CD4-positive, alpha-beta T cell treated with Interleukin-15 for 4 hours (primary cell): ENCODE data around the gene UBE2Q1.

Experiments
- DNase-seq: peaks from one replicate; pipeline ENCODE4 v3.0.0-alpha.2; 2020; ENCODE audit warnings: low spot score

The UBE2Q1 gene

GRCh38 chr1:154557939-154558719, at the start of gene UBE2Q1:
Gene UBE2Q1, minus strand, starts transcription at chr1:154558662. Its CDS starts 109 bp downstream, at chr1:154558553.
- DNase-seq: no peak

- peak; percentile 93 for DNase-seq
These were observed 49.3 kb upstream of the UBE2Q1 start, which contains the start of gene ADAR for GRCh38 chr1:154607609-154608396. Gene ADAR, minus strand, starts transcription at chr1:154608186. Its CDS starts 180 bp downstream, at chr1:154608006.

- DNase-seq: no peak
These were observed 48.7 kb upstream of the UBE2Q1 start for GRCh38 chr1:154607106-154607608.

GRCh38 chr1:154605534-154605933, 47.1 kb upstream of the UBE2Q1 start:
- DNase-seq: no peak

- no peak for DNase-seq
These were observed 44.9 kb upstream of the UBE2Q1 start for GRCh38 chr1:154603317-154603716.

- DNase-seq: no peak
These were observed 41.2 kb upstream of the UBE2Q1 start for GRCh38 chr1:154599658-154600057.

- DNase-seq: no peak
These were observed 40.6 kb upstream of the UBE2Q1 start for GRCh38 chr1:154598871-154599635.

- DNase-seq: no peak
These were observed 37.2 kb upstream of the UBE2Q1 start for GRCh38 chr1:154595621-154596020.

- no peak for DNase-seq
These were observed 36.3 kb upstream of the UBE2Q1 start for GRCh38 chr1:154594811-154595210.

- no peak for DNase-seq
These were observed 34.9 kb upstream of the UBE2Q1 start for GRCh38 chr1:154593390-154593789.

- no peak for DNase-seq
These were observed 32.7 kb upstream of the UBE2Q1 start for GRCh38 chr1:154591206-154591605.

- no peak for DNase-seq
These were observed 32.3 kb upstream of the UBE2Q1 start for GRCh38 chr1:154590756-154591155.

GRCh38 chr1:154589780-154590179, 31.3 kb upstream of the UBE2Q1 start:
- DNase-seq: no peak

- DNase-seq: no peak
These were observed 28.2 kb upstream of the UBE2Q1 start for GRCh38 chr1:154586641-154587040.

- DNase-seq: no peak
These were observed 27.8 kb upstream of the UBE2Q1 start for GRCh38 chr1:154586231-154586630.

- DNase-seq: no peak
These were observed 26.0 kb upstream of the UBE2Q1 start for GRCh38 chr1:154584267-154584994.

- DNase-seq: no peak
These were observed 25.3 kb upstream of the UBE2Q1 start for GRCh38 chr1:154583773-154584172.

- DNase-seq: no peak
These were observed 24.4 kb upstream of the UBE2Q1 start for GRCh38 chr1:154582885-154583284.

GRCh38 chr1:154581766-154582165, 23.3 kb upstream of the UBE2Q1 start:
- DNase-seq: no peak

- no peak for DNase-seq
These were observed 20.9 kb upstream of the UBE2Q1 start for GRCh38 chr1:154579374-154579773.

GRCh38 chr1:154578058-154578418, 19.6 kb upstream of the UBE2Q1 start:
- DNase-seq: no peak
